K562 (cell line): ENCODE results near the gene GTF2A1L. TPM values are rescaled to one million over a fixed set of nuclear protein-coding genes. Genes with fewer than 3 reads are reported as not detected.

Experiments
- ADNP ChIP-seq: fragments of 200-800 bp; sonication (Bioruptor generic); IDR thresholded peaks from 2 replicates; pipeline ENCODE4 v1.6.1; 2016; ENCODE audit warnings: missing genetic modification characterization, missing compliant biosample characterization
- ARID3B ChIP-seq: fragments of 250-450 bp; sonication (Bioruptor Pico); IDR thresholded peaks from 2 replicates; pipeline ENCODE4 v1.4.0; 2020; ENCODE audit warnings: borderline replicate concordance
- ASH1L ChIP-seq: fragments of 450-650 bp; IDR thresholded peaks from 2 replicates; pipeline ENCODE4 v1.6.1; 2018; ENCODE audit warnings: borderline replicate concordance, mild to moderate bottlenecking, low read depth; ENCODE audit not compliant: partially characterized antibody
- ATF2 ChIP-seq: sonication (generic); formaldehyde crosslinking; IDR thresholded peaks from 2 replicates; pipeline ENCODE4 v1.8.1; 2022; ENCODE audit warnings: missing genetic modification reagents
- COPS2 ChIP-seq: fragments of 450-650 bp; conservative IDR thresholded peaks from 2 replicates; pipeline ENCODE4 v1.6.1; 2016; ENCODE audit warnings: mild to moderate bottlenecking, moderate library complexity
- CXXC5 ChIP-seq: fragments of 250-450 bp; sonication (Bioruptor Pico); IDR thresholded peaks from 2 replicates; pipeline ENCODE4 v1.8.0; 2022; ENCODE audit warnings: inconsistent platforms, mild to moderate bottlenecking, moderate library complexity
- HES1 ChIP-seq: fragments of 450-650 bp; IDR thresholded peaks from 2 replicates; pipeline ENCODE4 v1.6.1; 2016; ENCODE audit warnings: low read depth, mild to moderate bottlenecking, moderate library complexity
- HNRNPL ChIP-seq: fragments of 200-400 bp; formaldehyde crosslinking; IDR thresholded peaks from 2 replicates; pipeline ENCODE4 v1.6.1; 2017; ENCODE audit warnings: low read depth, mild to moderate bottlenecking, low read length
- MAFG ChIP-seq: fragments of 450-650 bp; conservative IDR thresholded peaks from 2 replicates; pipeline ENCODE4 v1.6.1; 2016; ENCODE audit warnings: missing genetic modification characterization, missing compliant biosample characterization
- MYNN ChIP-seq, 2 experiments: sonication (generic); formaldehyde crosslinking in 1 of 2; IDR thresholded peaks; 2 replicates each; pipeline versions ENCODE4 v1.5.0 to v1.6.1; 2016 to 2020; ENCODE audit warnings: antibody characterized with exemption in 1 of 2, missing genetic modification reagents in 1 of 2
- NFIX ChIP-seq: fragments of 250-450 bp; sonication (Bioruptor Pico); IDR thresholded peaks from 2 replicates; pipeline ENCODE4 v1.4.0; 2020; ENCODE audit warnings: low read depth, mild to moderate bottlenecking, moderate library complexity
- POLR2H ChIP-seq: IDR thresholded peaks from 2 replicates; pipeline ENCODE4 v1.6.1; 2016; ENCODE audit warnings: missing genetic modification characterization, low read depth, mild to moderate bottlenecking, control low read depth, missing compliant biosample characterization, moderate library complexity
- RFX5 ChIP-seq: IDR thresholded peaks from 2 replicates; pipeline ENCODE4 v1.6.1; 2011; ENCODE audit warnings: low read depth, mild to moderate bottlenecking, improper control_type of control experiment, low read length
- SRSF7 ChIP-seq: fragments of 200-400 bp; formaldehyde crosslinking; optimal IDR thresholded peaks from 2 replicates; pipeline ENCODE3; 2017; ENCODE audit warnings: mild to moderate bottlenecking, low read depth, low read length
- STAT6 ChIP-seq: sonication (generic); formaldehyde crosslinking; IDR thresholded peaks from 2 replicates; pipeline ENCODE4 v1.8.1; 2023; ENCODE audit warnings: mild to moderate bottlenecking, missing genetic modification reagents
- SUPT5H ChIP-seq: fragments of 450-650 bp; IDR thresholded peaks from 2 replicates; pipeline ENCODE4 v1.6.1; 2016
- TRIM24 ChIP-seq, 2 experiments: fragments of 450-650 bp; IDR thresholded peaks; 2 replicates each; pipeline ENCODE4 v1.6.1; 2016
- ZBTB1 ChIP-seq: sonication (generic); formaldehyde crosslinking; IDR thresholded peaks from 2 replicates; pipeline ENCODE4 v1.8.1; 2023; ENCODE audit warnings: missing genetic modification reagents, low read depth, mild to moderate bottlenecking, borderline replicate concordance
- ZNF316 ChIP-seq: fragments of 450-650 bp; IDR thresholded peaks from 2 replicates; pipeline ENCODE4 v1.6.1; 2016
- ZZZ3 ChIP-seq: fragments of 450-650 bp; IDR thresholded peaks from 2 replicates; pipeline ENCODE4 v1.6.1; 2016; ENCODE audit warnings: antibody characterized with exemption, mild to moderate bottlenecking, moderate library complexity
- polyA plus RNA-seq, 8 experiments: library from polyadenylated mRNA; depleted of rRNA in 4 of 8; stranded (reverse) in 5 of 8; unstranded in 3 of 8; fragments of >200 nt; fragmentation: Nextera tagmentation in 2 of 8; fragmentation: Illumina TruSeq in 1 of 8; extraction: Ambion mirVana in 2 of 8; extraction: Trizol in 1 of 8; gene quantifications; 2 replicates each; pipeline versions ENCODE4 v1.2.1 to v1.2.3, GENCODE V29; 2011 to 2014; ENCODE audit warnings: inconsistent platforms in 1 of 8, missing spikeins in 1 of 8
- total RNA-seq, 7 experiments: library from RNA; depleted of rRNA in 6 of 7; stranded (reverse); fragments of >200 nt in 6 of 7; fragmentation: Illumina TruSeq in 2 of 7; extraction: Trizol in 2 of 7; gene quantifications; 2 replicates each; pipeline versions ENCODE4 v1.2.1 to v1.2.3, GENCODE V29; 2011 to 2021; ENCODE audit warnings: low replicate concordance in 1 of 7

GTF2A1L gene
- total and polyA plus RNA-seq, 9 of the 15 experiments (the other 6 are each of a cell fraction or from before 2014, with no cell fraction given), result 0.05 to 0.35 (median 0.12) TPM; not detected in 5

GRCh38 chr2:48605482-48606175 is 12.0 kb upstream of the GTF2A1L start (continued):
- TF ChIP-seq ATF2 (CRISPR knock-in tag), result no peak
- TF ChIP-seq MYNN (IDR thresholded peaks at IDR 0.05), result no peak
- no peak for TF ChIP-seq MYNN (CRISPR knock-in tag; IDR thresholded peaks at IDR 0.05)
- TF ChIP-seq ARID3B (CRISPR knock-in tag), result no peak
- TF ChIP-seq CXXC5, result peak; percentile 80
- no peak for TF ChIP-seq SRSF7
- TF ChIP-seq POLR2H (tag), result peak; percentile 46
- TF ChIP-seq ZBTB1 (CRISPR knock-in tag), result no peak
- TF ChIP-seq COPS2, result no peak
- no peak for TF ChIP-seq SUPT5H
- TF ChIP-seq ZZZ3, result no peak
- no peak for TF ChIP-seq MAFG
- 0 out of 2 replicates have a peak, but pooled peaks have one; percentile 44 for TF ChIP-seq ADNP (tag)
- no peak for TF ChIP-seq ZNF316
- TF ChIP-seq HES1, result peak; percentile 32; the same call in 1 of the 2 replicates
- TF ChIP-seq RFX5, result no peak; the same call in 1 of the 2 replicates
- no peak for TF ChIP-seq STAT6 (CRISPR knock-in tag)
- no peak for TF ChIP-seq HNRNPL
- peak; percentile 98 for TF ChIP-seq TRIM24 (IDR thresholded peaks at IDR 0.05)
- no peak for TF ChIP-seq NFIX (CRISPR knock-in tag)
- no peak for TF ChIP-seq ASH1L
